Adrenal gland (tissue), 12 donors: ENCODE results near the gene HNRNPUL1. TPM values are rescaled to one million over a fixed set of nuclear protein-coding genes. Genes with fewer than 3 reads are reported as not detected.
A peak's percentile ranks its signal among the peaks of the same experiment; 100 is the strongest.

Source experiments
- DNase-seq, 7 donors: peaks; one replicate each; pipeline ENCODE4 v3.0.0-alpha.2; 2019 to 2020
- H3K27ac ChIP-seq, 5 donors: fragments of 200-600 bp; sonication (generic) in 4 of 5; 1 replicate in 3 of 5; 2 replicates in 2 of 5; pipeline versions ENCODE4 v1.5.1 to v1.8.0; 2016 to 2020; ENCODE audit warnings: mild to moderate bottlenecking in 1 of 5
- H3K27me3 ChIP-seq: fragments of 200-600 bp; 2 replicates; pipeline ENCODE4 v1.8.0; 2021
- H3K36me3 ChIP-seq, 2 donors: fragments of 200-600 bp; replicated peaks in 1 of 2; 1 replicate in 1 of 2; 2 replicates in 1 of 2; pipeline versions ENCODE4 v1.5.1 to v1.8.0; 2018 to 2022
- H3K4me1 ChIP-seq, 2 donors: fragments of 200-600 bp; replicated peaks in 1 of 2; 1 replicate in 1 of 2; 2 replicates in 1 of 2; pipeline versions ENCODE4 v1.5.1 to v1.8.0; 2018 to 2021
- H3K4me3 ChIP-seq, 4 donors: fragments of 200-600 bp; sonication (generic) in 3 of 4; one replicate each; pipeline ENCODE4 v1.5.1; 2016 to 2018
- H3K9me3 ChIP-seq, 3 donors: fragments of 200-600 bp; sonication (generic) in 1 of 3; replicated peaks in 1 of 3; 1 replicate in 2 of 3; 2 replicates in 1 of 3; pipeline versions ENCODE4 v1.5.1 to v1.8.0; 2016 to 2021
- POLR2A ChIP-seq, 2 donors: fragments of 450-650 bp; IDR thresholded peaks; one replicate each; pipeline ENCODE4 v1.6.1; 2017; ENCODE audit warnings: antibody characterized with exemption in 2 of 2, mild to moderate bottlenecking in 2 of 2, moderate library complexity in 1 of 2
- WGBS, 4 donors: extraction: QIAGEN DNeasy Blood & Tissue Kit in 2 of 4; methylation state at CpG; one replicate each; pipeline versions ENCODE4 v1.1.5 to v1.1.7; 2013 to 2017; 5-methylcytosine and 5-hydroxymethylcytosine counted together
- intact Hi-C, 2 donors: fragments of 100-400 bp; cut with DNase I; formaldehyde crosslinking; loops; one replicate each; pipeline versions ENCODE4 v1.14.1 to v1.15.0; 2022 to 2023
- polyA plus RNA-seq, 3 donors: library from polyadenylated mRNA; stranded (reverse); fragments of 200-250 nt in 2 of 3; fragments of 350-450 nt in 1 of 3; fragmentation: Illumina TruSeq in 1 of 3; extraction: RNeasy Lipid Tissue Mini Kit (QIAGEN cat#74804) in 1 of 3; gene quantifications; one replicate each; pipeline ENCODE4 v1.2.3, GENCODE V29; 2013 to 2014
- total RNA-seq, 9 donors: library from RNA; depleted of rRNA in 4 of 9; stranded (reverse); fragments of >200 nt in 4 of 9; fragments of 120-200 nt in 1 of 9; fragmentation: NEBNext Ultra II Directional in 1 of 9; extraction: Animal tissue kit (Norgen Biotek cat#: 25700) in 1 of 9; gene quantifications; one replicate each; pipeline versions ENCODE4 v1.1.0 to v1.2.4, GENCODE V29; 2013 to 2023
- TF ChIP-seq, protein P1 (sequence below), 6 experiments: fragments of 450-650 bp in 4 of 6; fragments of 200-600 bp in 2 of 6; sonication (generic) in 1 of 6; IDR thresholded peaks; 1 replicate in 5 of 6; 2 replicates in 1 of 6; pipeline versions ENCODE4 v1.5.1 to v1.8.0; 2016 to 2021; ENCODE audit warnings: antibody characterized with exemption in 6 of 6, mild to moderate bottlenecking in 2 of 6, moderate library complexity in 1 of 6
- donor health status: healthy with polysubstance abuse.
- donor health status: Bipolar disorder and iron deficiency.
- donor health status: DM: yes; HTN: yes; CAD: no.
- donor health status: DM: no; HTN: no; CAD: no.
- donor health status: DM: no; HTN: no; CAD: no.
- donor health status: DM: yes; HTN: yes; CAD: no.

HNRNPUL1 gene
- total and polyA plus RNA-seq, 12 donors = 55.8 to 175 (median 142) TPM

DNA sequence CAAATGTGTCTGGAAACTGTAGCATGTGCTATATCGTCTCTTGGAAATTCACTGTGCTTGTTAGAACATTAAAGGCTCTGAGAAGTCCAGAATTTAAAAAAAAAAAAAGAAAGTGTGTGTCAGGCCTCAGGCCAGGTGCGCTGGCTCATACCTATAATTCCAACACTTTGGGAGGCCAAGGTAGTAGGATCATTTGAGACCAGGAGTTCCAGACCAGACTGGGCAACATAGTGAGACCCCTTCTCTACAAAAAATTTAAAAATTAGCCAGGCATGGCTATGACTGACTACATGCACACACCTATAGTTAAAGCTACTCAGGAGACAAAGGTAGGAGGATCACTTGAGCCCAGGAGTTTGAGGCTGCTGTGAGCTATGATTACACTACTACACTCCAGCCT, 4.9 kb downstream of the HNRNPUL1 start:
- TF ChIP-seq, protein P1, sequence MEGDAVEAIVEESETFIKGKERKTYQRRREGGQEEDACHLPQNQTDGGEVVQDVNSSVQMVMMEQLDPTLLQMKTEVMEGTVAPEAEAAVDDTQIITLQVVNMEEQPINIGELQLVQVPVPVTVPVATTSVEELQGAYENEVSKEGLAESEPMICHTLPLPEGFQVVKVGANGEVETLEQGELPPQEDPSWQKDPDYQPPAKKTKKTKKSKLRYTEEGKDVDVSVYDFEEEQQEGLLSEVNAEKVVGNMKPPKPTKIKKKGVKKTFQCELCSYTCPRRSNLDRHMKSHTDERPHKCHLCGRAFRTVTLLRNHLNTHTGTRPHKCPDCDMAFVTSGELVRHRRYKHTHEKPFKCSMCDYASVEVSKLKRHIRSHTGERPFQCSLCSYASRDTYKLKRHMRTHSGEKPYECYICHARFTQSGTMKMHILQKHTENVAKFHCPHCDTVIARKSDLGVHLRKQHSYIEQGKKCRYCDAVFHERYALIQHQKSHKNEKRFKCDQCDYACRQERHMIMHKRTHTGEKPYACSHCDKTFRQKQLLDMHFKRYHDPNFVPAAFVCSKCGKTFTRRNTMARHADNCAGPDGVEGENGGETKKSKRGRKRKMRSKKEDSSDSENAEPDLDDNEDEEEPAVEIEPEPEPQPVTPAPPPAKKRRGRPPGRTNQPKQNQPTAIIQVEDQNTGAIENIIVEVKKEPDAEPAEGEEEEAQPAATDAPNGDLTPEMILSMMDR (IDR thresholded peaks at IDR 0.05) = no peak
- TF ChIP-seq POLR2A (IDR thresholded peaks at IDR 0.05) = no peak
- Histone ChIP-seq H3K4me1 (peaks cover 20 to 30% of the 10 kb centered on the region in 2 donors), H3K9me3 (no peaks in the 10 kb centered on the region), H3K27me3 (no peaks in the 10 kb centered on the region), H3K27ac (peak overlapping the region in 1 of 5 donors; percentile 6), H3K36me3 (peaks cover 0 to 60% of the 10 kb centered on the region in 2 donors), H3K4me3 (no peak overlapping the region)
- DNase-seq = no peak
- intact Hi-C loops = no loop called here
- 92 to 96% (median 93%) methylated on average over 2 of the region's 2 CpGs for WGBS, 4 donors

DNA sequence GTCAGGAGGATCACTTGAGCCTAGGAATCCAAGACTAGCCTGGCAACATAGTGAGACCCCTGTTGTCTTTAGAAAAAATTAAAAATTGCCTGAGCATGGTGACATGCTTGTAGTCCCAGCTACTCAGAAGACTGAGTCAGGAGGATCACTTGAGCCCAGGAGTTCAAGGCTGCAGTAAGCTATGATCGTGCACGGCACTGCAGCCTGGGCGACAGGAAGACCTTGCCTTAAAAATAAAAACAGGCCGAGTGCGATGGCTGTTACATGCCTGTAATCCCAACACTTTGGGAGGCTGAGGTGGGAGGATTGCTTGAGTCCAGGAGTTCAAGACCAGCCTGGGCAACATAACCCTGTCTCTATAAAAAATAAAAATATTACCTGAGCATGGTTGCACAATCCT, 5.4 kb downstream of the HNRNPUL1 start:
- TF ChIP-seq, protein P1 (IDR thresholded peaks at IDR 0.05) = no peak
- no peak for TF ChIP-seq POLR2A (IDR thresholded peaks at IDR 0.05)
- H3K27ac ChIP-seq = peak overlapping the region in 1 of 5 donors; percentile 6
- DNase-seq = peak in 3 of 7 donors; percentile 37 to 53 (median 52)
- peaks cover 0 to 65% of the 10 kb centered on the region in 2 donors for H3K36me3 ChIP-seq
- no peaks in the 10 kb centered on the region for H3K9me3 ChIP-seq
- whole genome bisulfite sequencing, 4 donors = 51 to 65% (median 56%) methylated on average over 5 of the region's 5 CpGs
- no peak overlapping the region for H3K4me3 ChIP-seq
- peaks cover 20 to 30% of the 10 kb centered on the region in 2 donors for H3K4me1 ChIP-seq
- intact Hi-C loops = no loop called here
- H3K27me3 ChIP-seq = no peaks in the 10 kb centered on the region

DNA sequence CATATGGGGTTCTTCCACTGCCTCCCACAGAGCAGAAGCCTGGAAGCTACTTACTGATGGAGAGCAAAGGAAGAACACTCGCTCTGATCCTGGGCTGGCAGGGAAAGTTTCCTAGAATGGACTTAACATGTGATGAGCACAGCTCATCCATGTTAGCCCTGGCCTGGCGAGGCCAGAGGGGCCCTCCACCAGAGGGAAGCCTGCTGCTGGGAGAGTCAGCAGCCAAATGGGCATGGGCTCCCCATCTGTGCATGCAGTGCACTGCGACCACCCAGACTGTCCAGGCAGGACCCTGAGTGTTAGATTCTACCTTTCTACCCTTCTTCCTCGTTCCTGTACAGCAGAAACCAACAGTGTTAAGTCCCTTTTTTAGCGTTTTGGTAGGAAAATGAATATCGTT, 8.9 kb downstream of the HNRNPUL1 start:
- no peak for TF ChIP-seq POLR2A (IDR thresholded peaks at IDR 0.05)
- TF ChIP-seq, protein P1 (IDR thresholded peaks at IDR 0.05) = no peak
- peaks cover 0 to 7% of the 10 kb centered on the region in 2 donors for H3K4me1 ChIP-seq
- no peaks in the 10 kb centered on the region for H3K9me3 ChIP-seq
- no peak for DNase-seq
- H3K27ac ChIP-seq = no peak overlapping the region
- no peak overlapping the region for H3K4me3 ChIP-seq
- 84 to 89% (median 86%) methylated on average over 5 to 6 of the region's 6 CpGs for WGBS, 4 donors
- H3K36me3 ChIP-seq = peaks cover 0 to 100% of the 10 kb centered on the region in 2 donors
- intact Hi-C loops = no loop called here
- no peaks in the 10 kb centered on the region for H3K27me3 ChIP-seq

DNA sequence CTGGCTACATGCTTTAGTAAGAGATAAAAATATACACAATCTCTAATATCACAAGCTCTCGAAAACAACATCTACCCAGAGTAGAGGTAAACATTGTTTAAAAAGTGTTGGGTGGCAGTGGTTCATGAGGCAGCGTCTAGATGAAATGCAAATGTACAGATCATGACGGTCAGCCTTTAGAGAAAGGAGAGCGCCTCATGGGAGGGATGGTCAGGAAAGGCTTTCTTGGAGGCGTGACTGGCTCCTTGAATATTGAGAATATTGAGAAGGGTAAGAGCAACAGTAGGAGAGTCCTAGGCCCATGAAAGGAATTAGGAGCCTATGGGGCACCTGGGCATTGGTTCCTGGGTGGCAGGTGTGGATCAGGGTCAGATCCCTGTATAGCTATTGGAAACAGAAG, 10.6 kb downstream of the HNRNPUL1 start:
- Histone ChIP-seq H3K4me1 (peaks cover 0 to 4% of the 10 kb centered on the region in 2 donors), H3K4me3 (no peak overlapping the region), H3K27me3 (no peaks in the 10 kb centered on the region), H3K9me3 (no peaks in the 10 kb centered on the region), H3K36me3 (peaks cover 0 to 100% of the 10 kb centered on the region in 2 donors), H3K27ac (no peak overlapping the region)
- no peak for DNase-seq
- intact Hi-C loops = no loop called here
- WGBS, 4 donors = 88 to 93% (median 92%) methylated on average over 5 of the region's 5 CpGs
- no peak for TF ChIP-seq POLR2A (IDR thresholded peaks at IDR 0.05)
- TF ChIP-seq, protein P1 (IDR thresholded peaks at IDR 0.05) = no peak
